ENCODE results near the gene PRPF6.
A peak's percentile ranks its signal among the peaks of the same experiment; 100 is the strongest.

PRPF6 gene

DNA sequence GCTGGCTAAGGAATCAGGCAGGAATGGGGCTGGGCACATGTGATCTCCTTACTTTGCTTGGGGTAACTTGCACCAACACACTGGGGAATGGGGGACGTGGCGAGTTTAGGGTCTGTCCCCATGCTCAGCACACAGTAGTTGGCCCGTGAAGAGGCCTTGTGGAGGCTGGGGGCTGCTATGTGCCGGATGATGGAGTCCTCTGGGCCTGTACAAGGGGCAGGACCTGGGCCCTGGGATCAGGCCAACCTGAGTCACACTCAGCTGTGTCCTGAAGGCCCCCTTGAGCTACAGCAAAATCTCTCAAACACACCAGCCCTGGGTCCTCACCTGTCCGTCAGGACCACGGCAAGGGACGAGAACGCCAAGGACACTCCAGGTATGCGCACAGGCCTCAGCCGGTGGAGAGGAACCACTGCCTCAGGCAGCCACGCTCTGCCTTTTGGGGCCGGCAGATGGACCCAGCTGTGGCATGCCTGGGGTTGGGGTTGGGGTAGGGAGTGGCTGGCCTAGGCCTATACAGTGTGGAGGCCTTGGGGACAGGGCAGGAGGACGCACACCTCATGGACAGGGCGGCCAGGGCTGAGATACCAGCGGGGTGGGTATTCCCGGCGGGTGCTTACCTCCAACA is 35.8 kb upstream of the PRPF6 start:
- no peak for DNase-seq (ENCODE audit: low read depth in 2 of 3, low spot score in 1 of 3)

DNA sequence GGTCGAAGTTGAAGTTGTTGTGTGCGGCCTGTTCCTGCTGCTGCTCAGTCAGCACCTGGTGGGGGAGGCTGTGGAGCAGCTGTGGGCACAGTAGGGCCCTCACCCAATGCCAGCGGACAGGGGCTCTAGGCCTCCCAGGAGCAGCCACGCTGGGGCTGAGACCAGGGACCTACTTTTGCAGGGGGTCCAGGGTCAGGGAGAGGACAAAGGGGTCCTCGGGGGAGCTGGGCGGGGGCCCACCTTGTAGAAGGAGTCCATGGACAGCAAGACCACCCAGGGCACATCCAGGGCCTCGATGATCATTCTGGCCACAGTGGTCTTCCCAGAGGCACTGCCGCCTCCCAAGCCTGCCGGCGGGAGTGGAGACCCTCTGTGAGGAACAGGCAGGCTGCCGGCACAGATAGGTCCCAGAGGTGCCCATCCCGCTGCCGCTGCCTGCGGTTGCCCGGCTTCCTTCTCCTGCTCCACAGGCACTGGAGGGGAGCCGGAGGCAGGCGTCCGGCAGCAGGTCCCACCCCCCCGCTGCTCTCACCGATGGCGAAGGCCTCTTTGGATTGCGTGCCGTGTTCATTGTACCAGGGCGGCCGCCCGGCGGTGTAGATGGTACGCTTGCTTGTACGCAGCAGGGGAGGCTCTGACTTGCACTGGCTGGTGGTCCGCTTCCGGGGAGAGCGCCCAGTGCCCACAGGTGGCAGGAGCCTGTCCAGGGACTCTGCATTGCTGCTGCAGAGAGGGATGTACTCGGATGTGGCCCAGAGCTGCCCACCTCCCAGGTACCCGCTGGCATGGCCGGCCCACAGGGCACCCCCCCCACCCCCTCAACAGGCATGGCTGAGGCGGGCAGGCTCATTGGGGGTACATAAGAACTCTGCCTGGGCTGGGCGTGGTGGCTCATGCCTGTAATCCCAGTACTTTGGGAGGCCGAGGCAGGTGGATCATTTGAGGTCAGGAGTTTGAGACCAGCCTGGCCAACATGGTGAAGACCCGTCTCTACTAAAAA is 34.7 kb upstream of the PRPF6 start:
- no peak for DNase-seq (ENCODE audit: low read depth in 2 of 3, low spot score in 1 of 3)

DNA sequence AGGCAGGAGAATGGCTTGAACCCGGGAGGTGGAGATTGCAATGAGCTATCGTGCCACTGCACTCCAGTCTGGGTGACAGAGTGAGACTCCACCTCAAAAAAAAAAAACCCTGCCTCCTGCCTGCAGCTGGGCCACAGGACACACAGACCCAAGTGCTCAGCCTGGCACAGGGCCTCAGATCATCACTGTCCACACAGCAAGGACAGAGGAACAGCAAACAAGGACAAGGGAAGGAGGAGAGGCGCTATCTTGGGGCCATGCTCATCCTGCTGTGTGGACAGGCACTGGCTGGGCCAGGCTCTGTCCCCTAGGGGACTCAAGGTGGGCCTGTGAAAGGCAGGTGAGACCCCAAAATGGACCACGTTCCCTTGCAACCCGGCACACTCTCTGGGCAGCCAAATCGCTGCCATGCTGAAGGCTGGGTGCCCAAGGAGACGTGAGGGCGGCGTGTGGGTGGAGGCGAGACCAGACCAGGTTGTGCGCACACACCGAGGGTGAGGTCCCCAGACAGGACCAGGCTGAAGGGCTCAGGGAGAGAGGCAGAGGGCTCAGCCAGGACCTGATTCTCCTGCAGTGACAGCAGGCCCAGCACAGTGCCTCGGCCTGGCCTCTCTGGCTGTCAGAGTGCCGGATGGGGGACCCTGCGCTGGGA is 33.8 kb upstream of the PRPF6 start:
- DNase-seq (ENCODE audit: low read depth in 2 of 3, low spot score in 1 of 3) = no peak

DNA sequence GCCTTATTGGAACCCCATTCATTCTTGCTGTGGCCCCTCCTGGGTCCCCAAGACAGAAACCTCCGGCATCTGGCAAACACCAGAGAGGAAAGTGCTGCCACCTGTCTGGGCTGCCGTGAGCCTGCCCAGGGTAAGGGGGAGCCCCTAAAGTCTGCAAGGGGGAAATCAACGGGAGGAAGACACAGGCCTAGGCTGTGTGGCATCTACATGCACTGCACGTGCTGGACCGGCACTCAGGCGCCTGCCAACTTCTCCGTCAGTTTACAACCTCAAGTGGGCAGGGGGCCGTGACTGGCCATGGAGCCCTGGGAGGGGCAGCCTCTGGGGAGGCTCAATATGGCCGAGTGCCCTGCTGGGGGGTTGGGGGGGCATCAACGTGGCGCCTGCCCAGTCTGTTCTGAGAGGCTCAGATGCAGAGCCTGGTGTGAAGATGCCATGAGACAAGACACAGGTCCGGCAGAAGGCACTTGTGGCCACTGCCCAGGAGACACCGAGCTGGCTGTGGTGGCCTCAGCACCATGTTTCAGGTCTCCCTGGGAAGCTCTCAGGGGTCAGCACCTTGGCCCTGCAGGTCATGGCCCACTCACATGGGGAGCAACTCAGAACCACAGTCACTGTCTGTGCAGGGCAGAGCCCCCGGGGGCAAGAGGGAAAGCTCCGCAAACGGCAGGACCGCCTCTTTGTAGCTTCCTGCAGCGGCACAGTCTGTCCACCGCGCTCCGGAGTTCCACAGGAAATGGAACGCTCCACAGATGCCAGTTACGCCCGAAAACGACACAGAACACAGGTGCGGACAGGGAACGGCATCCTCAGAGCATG is 33.1 kb upstream of the PRPF6 start:
- DNase-seq (ENCODE audit: low read depth in 2 of 3, low spot score in 1 of 3) = no peak

DNA sequence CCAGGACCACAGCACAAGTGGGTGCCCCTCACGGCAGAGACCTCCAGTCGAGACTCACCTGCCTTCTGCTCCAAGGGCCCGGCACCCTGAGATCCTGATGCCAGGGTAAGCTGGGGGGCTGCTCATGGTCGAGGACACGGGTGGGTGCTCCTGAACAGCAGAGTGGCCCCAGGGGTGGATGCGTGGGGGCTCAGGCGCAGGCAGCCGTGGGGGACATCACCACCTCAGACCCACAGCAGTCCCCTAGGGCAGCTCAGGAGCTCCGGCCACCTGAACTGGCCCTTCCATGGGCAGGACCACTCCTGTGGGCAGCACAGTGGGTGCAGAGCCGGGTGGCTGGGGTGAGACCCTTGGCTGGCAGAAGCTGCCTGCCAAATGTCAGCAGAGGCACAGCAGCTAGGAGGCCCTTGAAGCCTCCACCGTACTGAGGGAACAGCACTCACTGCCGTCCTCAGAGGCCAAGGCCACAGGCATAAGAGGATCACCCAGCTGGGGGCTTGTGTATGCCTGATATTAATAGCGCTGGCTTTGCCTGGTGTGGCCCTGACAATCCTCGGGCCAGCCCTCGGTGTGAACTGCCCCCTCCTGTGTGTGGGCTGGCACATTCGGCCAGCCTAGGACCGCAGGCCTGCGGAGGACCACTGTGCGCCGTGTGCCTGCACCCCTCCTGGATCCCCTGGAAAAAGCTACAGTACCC is 30.1 kb upstream of the PRPF6 start:
- no peak for DNase-seq (ENCODE audit: low read depth in 2 of 3, low spot score in 1 of 3)

DNA sequence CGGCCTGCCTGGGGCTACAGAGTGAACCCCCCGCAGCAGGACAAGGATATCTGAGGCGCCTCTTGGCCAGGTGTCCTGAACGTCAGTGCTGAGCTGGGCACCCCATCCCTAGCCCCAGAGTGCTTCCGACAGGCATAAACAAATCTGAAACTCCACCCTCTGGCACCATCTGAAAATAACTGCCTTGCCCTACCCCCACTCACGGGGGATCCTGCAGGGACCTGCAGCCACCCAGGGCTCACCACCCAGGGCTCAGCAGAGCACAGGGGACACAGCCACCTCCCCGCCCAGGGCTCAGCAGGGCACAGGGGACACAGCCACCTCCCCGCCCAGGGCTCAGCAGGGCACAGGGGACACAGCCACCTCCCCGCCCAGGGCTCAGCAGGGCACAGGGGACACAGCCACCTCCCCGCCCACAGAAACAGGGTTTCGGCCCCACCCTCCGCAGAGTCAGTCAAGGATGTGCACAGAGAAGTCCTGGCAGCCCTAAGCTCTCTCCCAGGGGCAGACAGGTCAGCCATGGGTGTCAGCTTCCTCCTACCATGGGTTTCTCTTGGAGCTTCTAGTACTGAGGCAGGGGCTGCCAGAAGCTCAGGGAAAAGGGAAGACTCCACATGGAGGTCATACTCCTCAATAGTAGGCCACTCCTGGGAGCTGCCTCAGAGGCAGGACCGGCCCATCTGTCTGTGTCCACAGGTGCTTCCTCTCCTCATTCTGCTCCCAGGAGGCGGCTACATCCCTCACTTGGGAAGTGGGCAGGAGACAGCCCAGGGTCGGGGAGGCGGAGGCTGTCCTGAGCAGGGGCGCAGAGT is 29.3 kb upstream of the PRPF6 start:
- DNase-seq (ENCODE audit: low read depth in 2 of 3, low spot score in 1 of 3) = no peak

DNA sequence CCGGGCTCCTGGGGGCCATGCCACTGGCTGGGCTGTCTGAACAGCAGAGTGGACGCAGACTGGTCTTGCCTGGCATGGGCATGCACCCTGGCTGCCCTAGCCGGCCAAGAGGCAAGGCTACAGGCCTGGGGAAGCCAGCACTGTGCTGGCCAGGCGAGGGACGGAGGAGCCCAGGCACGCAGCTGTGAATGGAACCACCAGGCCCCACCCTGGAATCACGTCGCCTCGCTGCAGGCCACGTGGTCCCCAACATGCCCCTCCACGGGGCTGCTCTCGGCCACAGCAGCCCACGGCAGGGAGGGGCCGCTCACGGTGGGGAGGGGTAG is 28.8 kb upstream of the PRPF6 start:
- no peak for DNase-seq (ENCODE audit: low read depth in 2 of 3, low spot score in 1 of 3)

DNA sequence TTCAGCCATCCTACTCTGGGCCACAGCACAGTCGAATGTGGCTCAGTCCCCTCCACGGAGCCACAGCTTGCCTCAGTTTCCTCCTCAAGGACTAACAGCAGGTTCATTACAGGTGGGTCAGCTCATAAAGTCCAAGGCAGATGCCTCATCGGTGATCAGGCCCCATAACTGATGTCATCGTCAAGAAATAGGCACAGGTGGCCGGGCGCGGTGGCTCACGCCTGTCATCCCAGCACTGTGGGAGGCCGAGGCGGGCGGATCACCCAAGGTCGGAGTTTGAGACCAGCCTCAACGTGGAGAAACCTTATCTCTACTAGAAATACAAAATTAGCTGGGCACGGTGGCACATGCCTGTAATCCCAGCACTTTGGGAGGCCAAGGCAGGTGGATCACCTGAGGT is 28.2 kb upstream of the PRPF6 start:
- no peak for DNase-seq (ENCODE audit: low read depth in 2 of 3, low spot score in 1 of 3)

DNA sequence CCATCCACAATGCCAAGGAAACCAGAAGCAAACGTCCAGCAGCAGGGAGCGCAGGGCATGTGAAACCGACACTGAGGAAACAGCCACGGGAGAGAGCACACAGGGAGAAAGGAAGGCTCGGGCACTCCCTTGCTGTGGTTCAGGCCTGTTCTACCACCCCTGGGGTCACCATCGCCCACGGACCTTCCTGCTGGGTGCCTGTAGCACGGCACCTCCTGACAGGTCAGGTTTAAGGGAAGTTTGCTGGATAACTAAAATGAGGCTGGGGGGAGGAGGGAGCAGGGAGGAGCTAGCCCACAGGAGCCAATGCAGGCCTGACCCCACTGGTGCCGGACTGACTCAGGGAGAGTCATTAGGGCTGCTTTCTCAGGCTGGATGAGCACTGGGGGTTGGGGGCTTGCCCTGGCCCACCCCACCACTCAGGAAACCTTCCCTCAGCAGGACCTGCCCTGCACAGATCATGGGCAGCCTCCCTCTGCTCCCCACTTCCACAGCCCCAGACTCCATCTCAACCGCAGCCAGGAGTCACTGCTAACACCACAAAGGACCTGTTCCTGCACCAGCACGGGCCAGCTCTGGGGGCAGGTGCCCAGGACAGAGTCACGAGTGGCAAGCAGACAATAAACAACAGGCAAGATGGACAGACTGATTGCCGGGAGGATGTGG is 27.0 kb upstream of the PRPF6 start:
- no peak for DNase-seq (ENCODE audit: low read depth in 2 of 3, low spot score in 1 of 3)

DNA sequence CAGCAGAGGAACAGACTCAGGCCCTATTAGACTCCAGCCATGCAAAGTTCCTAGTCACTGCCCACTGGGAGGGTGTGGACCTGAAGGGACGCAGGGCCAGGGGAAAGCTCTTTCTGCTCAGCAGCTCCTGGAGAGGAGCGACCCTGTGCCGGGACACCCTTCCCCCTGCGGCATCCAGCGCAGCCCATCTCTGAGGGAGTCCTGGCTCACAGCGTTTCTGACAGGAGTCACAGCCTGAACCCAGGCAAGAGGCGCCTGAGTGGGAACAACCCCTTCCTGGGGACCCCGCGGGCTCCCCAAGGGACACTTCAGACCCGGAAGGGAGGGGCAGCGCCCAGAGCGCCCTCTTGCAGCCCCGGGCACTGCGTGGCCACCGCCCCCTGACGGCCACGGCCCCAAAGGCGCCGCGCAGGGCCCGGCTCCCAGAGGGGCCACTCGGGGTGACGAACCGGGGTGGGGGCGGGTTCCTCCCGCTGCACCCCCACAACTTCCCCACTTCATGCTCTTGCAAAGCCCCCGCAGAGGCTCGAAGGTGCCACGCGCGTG is 25.6 kb upstream of the PRPF6 start:
- DNase-seq (ENCODE audit: low read depth in 2 of 3, low spot score in 1 of 3) = no peak

DNA sequence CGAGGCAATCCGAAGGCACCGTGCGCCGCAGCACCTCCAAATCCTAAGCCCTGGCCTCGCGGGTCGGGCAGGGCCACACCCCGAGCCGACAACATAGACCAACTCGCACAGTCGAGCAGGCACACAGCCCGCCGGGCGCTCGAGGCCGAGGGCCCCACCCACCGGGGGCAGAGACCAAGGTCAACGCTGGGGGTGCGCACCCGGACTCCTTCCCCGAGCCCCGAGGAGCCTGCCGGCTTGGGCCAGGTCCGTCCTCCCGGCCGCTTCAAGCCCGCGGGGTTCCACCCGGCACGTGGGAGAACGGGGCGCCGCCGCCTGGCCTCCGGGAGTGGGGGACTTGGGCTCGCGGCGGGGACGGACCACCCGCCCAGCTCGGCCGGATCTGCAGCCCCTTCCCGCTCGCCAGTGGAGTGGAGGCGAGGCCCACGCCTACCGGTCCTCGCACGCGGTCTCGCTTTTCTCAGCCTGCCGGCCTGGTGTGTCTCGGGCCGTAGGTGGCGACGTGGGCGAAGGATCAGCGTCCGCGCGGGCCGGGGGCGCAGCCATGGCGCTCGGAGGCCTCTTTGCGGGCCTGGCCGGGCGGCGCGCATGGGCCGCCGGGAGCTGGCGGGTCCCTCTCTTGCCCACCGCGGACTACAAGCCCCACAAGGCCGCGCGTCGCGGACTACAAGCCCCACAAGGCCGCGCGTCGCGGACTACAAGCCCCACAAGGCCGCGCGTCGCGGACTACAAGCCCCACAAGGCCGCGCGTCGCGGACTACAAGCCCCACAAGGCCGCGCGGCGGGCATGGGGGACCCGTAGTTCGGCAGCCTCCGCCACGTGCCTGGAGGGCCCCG is 24.9 kb upstream of the PRPF6 start, which contains the start of gene UCKL1:
UCKL1 (minus strand) TSS at position 590 of the 837 bp plus-strand sequence; CDS start at position 546, 44 bp downstream.
- peak; percentile 74 to 87 (median 83) for DNase-seq (ENCODE audit: low read depth in 2 of 3, low spot score in 1 of 3)

DNA sequence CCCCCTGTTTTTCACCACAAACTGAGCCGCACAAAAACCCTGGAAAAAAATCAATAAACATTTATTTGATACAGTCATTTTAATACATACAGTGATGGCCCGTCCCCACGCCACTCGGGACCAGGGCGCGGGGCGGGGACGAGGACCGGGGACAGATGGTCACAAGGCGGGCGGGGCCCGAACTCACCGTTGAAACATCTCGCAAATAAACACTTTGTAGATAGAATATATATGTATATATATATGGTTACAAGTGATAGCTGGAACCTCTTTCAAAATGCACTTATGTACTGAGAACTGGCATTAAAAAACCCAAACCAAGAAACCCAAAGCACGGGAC is 24.3 kb upstream of the PRPF6 start:
- no peak for DNase-seq (ENCODE audit: low read depth in 2 of 3, low spot score in 1 of 3)

DNA sequence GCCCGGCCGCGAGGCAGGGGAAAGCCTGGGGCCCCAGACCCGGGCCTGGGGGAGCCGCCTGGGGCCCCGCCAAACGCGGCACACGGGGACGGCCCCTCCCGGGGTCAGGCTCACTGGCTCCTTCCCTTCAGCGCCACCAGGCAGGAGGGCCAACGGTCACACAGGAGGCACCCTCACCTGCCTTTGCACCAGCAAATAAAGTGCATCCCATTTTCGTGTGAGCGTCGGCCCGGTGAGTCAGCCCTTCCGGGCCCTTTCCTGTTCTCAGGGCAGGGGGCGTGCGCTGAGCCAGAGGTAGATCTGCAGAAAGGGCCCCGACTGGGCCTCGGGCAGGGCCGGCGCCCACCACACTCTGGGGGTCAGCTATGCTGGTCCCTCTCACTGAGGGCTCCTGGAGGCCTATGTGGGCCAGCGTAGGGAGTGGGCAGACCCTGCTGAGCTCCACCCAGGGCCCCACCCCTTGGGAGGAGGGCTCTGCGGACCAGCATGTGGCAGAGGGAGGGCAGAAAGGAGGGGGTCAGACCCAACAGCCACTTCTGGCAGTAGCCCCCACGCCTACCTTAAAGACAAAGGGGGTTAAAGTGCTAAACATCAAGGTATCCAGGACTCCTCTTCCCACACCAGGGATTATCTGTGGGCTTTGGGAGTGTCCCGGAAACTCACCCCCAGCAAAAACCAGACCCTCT is 23.8 kb upstream of the PRPF6 start:
- DNase-seq (ENCODE audit: low read depth in 2 of 3, low spot score in 1 of 3) = peak in 2 of 3 donors; percentile 45 to 58

DNA sequence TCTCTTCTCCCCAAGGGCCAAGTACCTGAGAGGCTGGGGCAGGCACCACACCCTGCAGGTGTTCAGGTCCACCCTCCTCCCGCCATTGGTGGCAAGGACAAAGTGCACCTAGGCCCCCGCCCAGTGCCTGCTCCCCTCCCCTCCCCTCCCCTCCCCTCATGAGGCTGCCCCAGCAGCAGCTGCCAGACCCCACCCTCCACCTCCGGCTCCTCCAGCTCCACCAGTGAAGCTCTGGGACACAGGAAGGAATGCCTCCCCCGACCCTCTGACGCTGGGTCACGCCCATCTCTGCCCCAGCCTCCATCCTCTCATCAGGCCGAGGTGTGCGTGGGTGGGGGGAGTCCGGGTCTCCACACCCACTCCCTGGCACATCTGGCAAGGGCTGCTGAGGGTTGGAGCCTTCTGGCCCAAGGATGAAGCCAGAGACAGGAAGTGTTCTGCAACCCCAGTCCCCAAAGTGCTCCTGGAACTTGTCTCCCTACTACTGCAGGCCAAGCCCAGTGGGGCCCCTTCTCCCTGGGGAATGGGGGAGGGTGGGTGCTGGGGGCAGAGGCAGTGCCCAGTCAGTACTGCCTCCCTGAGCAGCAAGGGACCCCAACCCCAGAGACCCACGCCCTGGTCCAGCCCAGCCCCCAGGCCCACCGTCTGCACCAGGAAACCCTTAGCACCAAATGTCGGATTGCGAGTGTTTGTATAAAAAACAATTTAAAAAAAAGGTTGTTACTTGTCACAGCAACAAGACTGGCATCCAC is 23.1 kb upstream of the PRPF6 start:
- no peak for DNase-seq (ENCODE audit: low read depth in 2 of 3, low spot score in 1 of 3)

DNA sequence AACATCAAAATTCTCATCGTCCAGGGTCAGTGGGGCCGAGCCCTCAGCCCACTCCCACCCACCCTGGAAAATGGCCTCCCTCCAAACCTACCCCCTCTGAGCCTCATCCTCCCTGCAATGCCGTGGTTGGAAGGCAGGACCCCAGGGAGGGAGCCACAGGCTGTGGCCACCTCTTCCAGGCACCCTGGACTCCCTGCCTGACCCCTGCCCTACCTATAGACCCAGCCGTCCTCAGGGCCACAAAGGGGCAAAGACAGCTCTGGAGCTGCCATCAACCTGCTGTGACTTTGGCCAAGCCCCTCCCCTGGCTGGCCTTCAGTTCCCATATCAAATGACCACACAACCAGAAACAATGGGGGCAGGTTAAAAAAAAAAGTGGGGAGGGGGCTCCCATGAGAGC is 22.5 kb upstream of the PRPF6 start:
- DNase-seq (ENCODE audit: low read depth in 2 of 3, low spot score in 1 of 3) = no peak

DNA sequence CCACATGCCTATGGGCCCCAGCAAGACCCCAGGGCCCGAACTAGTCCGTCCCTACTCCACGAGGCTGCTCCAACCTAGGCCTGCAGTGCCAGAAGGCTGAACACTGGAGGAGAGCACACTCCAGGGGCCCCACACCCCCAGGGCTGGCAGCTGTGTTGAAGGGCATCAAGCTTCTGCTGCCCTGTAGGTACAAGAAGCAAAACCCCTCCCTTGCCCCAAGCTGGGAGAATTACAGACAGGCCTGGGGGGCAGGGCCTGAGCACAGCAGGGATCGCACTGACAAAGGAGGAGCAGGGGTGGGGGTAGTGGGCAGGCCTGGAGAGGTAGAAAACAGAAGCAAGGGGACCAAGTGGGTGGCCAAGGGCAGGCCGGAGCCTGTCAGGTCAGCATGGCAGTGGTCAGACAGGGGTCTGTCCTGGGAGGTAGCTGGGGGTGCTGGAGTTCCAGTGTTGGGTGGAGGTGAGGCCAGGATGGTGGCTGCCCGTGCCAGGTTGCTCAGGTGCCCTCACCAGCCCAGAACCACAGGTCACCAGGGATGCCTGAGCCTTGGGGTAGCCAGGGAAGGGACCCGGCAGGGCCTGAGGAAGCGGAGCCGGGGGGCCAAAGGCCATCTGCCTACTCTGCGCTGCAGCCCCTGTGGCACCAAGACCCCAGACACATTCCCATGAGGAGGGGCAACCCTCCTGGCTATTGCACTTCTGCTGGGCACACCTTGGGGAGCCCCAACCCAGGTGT is 21.8 kb upstream of the PRPF6 start:
- DNase-seq (ENCODE audit: low read depth in 2 of 3, low spot score in 1 of 3) = no peak
